Mammary epithelial cell (primary cell): ENCODE data around the gene NXF1.

Experiments
- EZH2 ChIP-seq: IDR thresholded peaks from 2 replicates; pipeline ENCODE4 v1.6.1; 2012; ENCODE audit warnings: low read length, inconsistent platforms, borderline replicate concordance
- TF ChIP-seq, protein P1 (sequence below), 2 donors: IDR thresholded peaks in 1 of 2; conservative IDR thresholded peaks in 1 of 2; 2 replicates each; pipeline ENCODE4 v1.5.1; 2011 to 2012; ENCODE audit warnings: inconsistent platforms in 2 of 2, low read length in 2 of 2, mild to moderate bottlenecking in 2 of 2, control low read depth in 1 of 2, low read depth in 1 of 2; ENCODE audit not compliant: insufficient read depth in 1 of 2; ENCODE audit errors: extremely low read depth in 1 of 2

GRCh38 chr11:62747475-62748160 is 57.6 kb downstream of the NXF1 start:
- no peak for TF ChIP-seq EZH2
- TF ChIP-seq, protein P1, sequence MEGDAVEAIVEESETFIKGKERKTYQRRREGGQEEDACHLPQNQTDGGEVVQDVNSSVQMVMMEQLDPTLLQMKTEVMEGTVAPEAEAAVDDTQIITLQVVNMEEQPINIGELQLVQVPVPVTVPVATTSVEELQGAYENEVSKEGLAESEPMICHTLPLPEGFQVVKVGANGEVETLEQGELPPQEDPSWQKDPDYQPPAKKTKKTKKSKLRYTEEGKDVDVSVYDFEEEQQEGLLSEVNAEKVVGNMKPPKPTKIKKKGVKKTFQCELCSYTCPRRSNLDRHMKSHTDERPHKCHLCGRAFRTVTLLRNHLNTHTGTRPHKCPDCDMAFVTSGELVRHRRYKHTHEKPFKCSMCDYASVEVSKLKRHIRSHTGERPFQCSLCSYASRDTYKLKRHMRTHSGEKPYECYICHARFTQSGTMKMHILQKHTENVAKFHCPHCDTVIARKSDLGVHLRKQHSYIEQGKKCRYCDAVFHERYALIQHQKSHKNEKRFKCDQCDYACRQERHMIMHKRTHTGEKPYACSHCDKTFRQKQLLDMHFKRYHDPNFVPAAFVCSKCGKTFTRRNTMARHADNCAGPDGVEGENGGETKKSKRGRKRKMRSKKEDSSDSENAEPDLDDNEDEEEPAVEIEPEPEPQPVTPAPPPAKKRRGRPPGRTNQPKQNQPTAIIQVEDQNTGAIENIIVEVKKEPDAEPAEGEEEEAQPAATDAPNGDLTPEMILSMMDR (conservative IDR thresholded peaks at IDR 0.05 in 1 of 2, IDR thresholded peaks at IDR 0.05 in 1 of 2; ENCODE audit: extremely low read depth in 1 of 2, insufficient read depth in 1 of 2, low read depth in 1 of 2, low read length in 2 of 2) = no peak
